KMS-11 (cell line): ENCODE measurements around the gene TMTC1.

Experiments used
- H2AFZ ChIP-seq: fragments of 200-600 bp; sonication (generic); 2 replicates; pipeline ENCODE4 v1.6.1; 2016; ENCODE audit warnings: antibody characterized with exemption, mixed run types, low read depth
- H3K27ac ChIP-seq: fragments of 200-600 bp; sonication (generic); 2 replicates; pipeline ENCODE4 v1.6.1; 2016; ENCODE audit warnings: mild to moderate bottlenecking, mixed run types
- H3K27me3 ChIP-seq: fragments of 200-600 bp; sonication (generic); 2 replicates; pipeline ENCODE4 v1.6.1; 2017; ENCODE audit warnings: mild to moderate bottlenecking, low read depth, mixed run types, moderate library complexity; ENCODE audit not compliant: insufficient read depth
- H3K36me3 ChIP-seq: fragments of 200-600 bp; sonication (generic); 2 replicates; pipeline ENCODE4 v1.6.1; 2017; ENCODE audit warnings: mild to moderate bottlenecking, mixed run types; ENCODE audit not compliant: insufficient read depth
- H3K4me1 ChIP-seq: fragments of 200-600 bp; sonication (generic); 2 replicates; pipeline ENCODE4 v1.6.1; 2016; ENCODE audit warnings: mild to moderate bottlenecking, low read depth, mixed run types; ENCODE audit not compliant: poor library complexity, severe bottlenecking
- H3K4me2 ChIP-seq: fragments of 200-600 bp; sonication (generic); 2 replicates; pipeline ENCODE4 v1.7.0; 2016; ENCODE audit warnings: mild to moderate bottlenecking, mixed run types
- H3K4me3 ChIP-seq: fragments of 200-600 bp; sonication (generic); IDR thresholded peaks from 2 replicates; pipeline ENCODE4 v1.6.1; 2017; ENCODE audit warnings: low read depth, low read length, mixed read lengths; ENCODE audit not compliant: insufficient read depth
- H3K79me2 ChIP-seq: fragments of 200-600 bp; sonication (generic); 2 replicates; pipeline ENCODE4 v1.6.1; 2016; ENCODE audit warnings: low read depth, mixed run types; ENCODE audit not compliant: insufficient read depth
- H3K9ac ChIP-seq: fragments of 200-600 bp; sonication (generic); 2 replicates; pipeline ENCODE4 v1.6.1; 2016; ENCODE audit warnings: mild to moderate bottlenecking, mixed run types
- H4K20me1 ChIP-seq: fragments of 200-600 bp; sonication (generic); 2 replicates; pipeline ENCODE4 v1.6.1; 2016; ENCODE audit warnings: mild to moderate bottlenecking, mixed run types; ENCODE audit not compliant: insufficient read depth
- CTCF ChIP-seq: fragments of 200-600 bp; sonication (generic); conservative IDR thresholded peaks from 2 replicates; pipeline ENCODE4 v1.6.1; 2017; ENCODE audit warnings: low read depth, mild to moderate bottlenecking, antibody characterized with exemption, low read length, moderate library complexity, mixed read lengths

Gene TMTC1

DNA sequence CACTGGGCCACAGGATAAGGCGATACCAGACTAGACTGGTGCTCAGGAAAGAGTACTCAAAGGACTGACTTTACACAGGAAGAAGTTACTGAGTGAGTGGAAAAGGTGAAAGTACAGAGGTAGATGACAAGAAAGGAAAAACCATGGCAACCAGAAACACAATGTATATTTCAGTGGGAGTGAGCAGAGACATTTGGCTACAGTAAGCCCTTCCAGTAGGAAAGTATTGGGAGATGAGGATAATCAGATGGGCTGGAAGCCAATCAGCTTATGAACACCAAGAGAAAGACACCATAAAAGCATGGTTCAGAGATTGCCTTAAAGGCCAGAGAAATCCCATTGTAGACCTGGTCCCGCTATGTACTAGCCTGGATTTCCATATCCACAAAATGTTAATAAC, 51.6 kb downstream of the TMTC1 start:
- Histone ChIP-seq H3K4me2 (no peak overlapping the region), H3K27ac (no peak overlapping the region)

GRCh38 chr12:29731591-29731990, 52.2 kb downstream of the TMTC1 start:
- Histone ChIP-seq H3K9ac (no peak overlapping the region), H3K27ac (no peak overlapping the region), H3K27me3 (no peaks in the 10 kb centered on the region), H2AFZ (no peak overlapping the region), H3K36me3 (no peaks in the 10 kb centered on the region), H3K79me2 (no peaks in the 10 kb centered on the region), H4K20me1 (no peaks in the 10 kb centered on the region), H3K4me2 (no peak overlapping the region), H3K4me3 (no peak overlapping the region), H3K4me1 (no peaks in the 10 kb centered on the region)
- no peak for TF ChIP-seq CTCF

More for the DNA sequence above, 51.6 kb downstream of the TMTC1 start:
- no peak overlapping the region for H2AFZ ChIP-seq
- H3K4me1 ChIP-seq = no peaks in the 10 kb centered on the region
- H3K4me3 ChIP-seq = no peak overlapping the region
- no peaks in the 10 kb centered on the region for H3K79me2 ChIP-seq
- TF ChIP-seq CTCF = no peak
- no peaks in the 10 kb centered on the region for H3K27me3 ChIP-seq
- H3K36me3 ChIP-seq = no peaks in the 10 kb centered on the region
- H3K9ac ChIP-seq = no peak overlapping the region
- H4K20me1 ChIP-seq = no peaks in the 10 kb centered on the region

DNA sequence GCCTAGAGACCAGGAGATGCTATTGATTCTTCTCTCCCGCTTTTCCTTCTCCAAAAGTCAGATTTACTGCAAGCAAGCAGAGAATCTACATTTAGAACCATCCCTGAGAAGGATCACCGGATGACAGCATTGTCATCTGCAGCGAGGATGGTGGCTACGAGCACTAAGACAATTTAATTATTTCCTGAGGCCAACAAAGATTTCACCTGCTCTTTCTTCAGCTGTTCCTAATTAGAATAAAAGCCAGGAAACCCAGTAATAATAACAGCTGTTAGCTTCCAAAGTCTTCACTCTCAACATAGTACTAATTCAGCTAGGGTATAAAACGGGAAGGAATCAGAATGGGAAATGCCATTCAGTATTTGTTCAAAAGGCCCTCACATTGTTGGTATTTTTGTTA, 53.3 kb downstream of the TMTC1 start:
- Histone ChIP-seq H3K36me3 (no peaks in the 10 kb centered on the region), H3K4me1 (no peaks in the 10 kb centered on the region), H3K9ac (no peak overlapping the region), H3K27me3 (no peaks in the 10 kb centered on the region), H3K4me2 (no peak overlapping the region), H4K20me1 (no peaks in the 10 kb centered on the region), H3K79me2 (no peaks in the 10 kb centered on the region), H3K4me3 (no peak overlapping the region), H2AFZ (no peak overlapping the region), H3K27ac (no peak overlapping the region)
- TF ChIP-seq CTCF = no peak

DNA sequence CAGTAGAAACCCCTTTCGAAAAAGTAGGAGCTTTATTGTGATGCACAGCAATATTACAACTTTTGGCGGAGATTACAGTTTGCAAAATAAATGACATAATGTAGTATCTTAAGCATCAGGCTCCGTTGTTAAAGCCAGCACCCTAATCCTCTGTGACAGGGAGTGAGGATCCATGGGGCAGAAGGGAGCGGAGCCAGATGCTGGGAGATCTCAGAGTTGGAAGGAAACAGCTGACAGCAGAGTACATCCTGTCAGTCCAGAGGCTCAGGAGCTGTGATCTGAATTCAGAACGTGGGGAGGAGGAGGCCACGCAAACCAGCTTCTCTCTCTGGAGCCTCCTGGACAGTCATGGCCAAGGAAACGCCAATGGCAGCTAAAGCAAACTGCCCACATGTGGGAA, 55.7 kb downstream of the TMTC1 start:
- no peaks in the 10 kb centered on the region for H4K20me1 ChIP-seq
- no peaks in the 10 kb centered on the region for H3K79me2 ChIP-seq
- H3K27me3 ChIP-seq = no peaks in the 10 kb centered on the region
- H3K27ac ChIP-seq = no peak overlapping the region
- H2AFZ ChIP-seq = no peak overlapping the region
- no peaks in the 10 kb centered on the region for H3K4me1 ChIP-seq
- no peaks in the 10 kb centered on the region for H3K36me3 ChIP-seq
- H3K4me2 ChIP-seq = no peak overlapping the region
- no peak overlapping the region for H3K9ac ChIP-seq
- no peak overlapping the region for H3K4me3 ChIP-seq
- no peak for TF ChIP-seq CTCF
